Left forelimb (tissue), 1 donor: ENCODE data around the gene SRSF2.
"Not testable (repeated sequence)": the region's sequence is repeated elsewhere in the genome, so short reads cannot be mapped to it uniquely, and the experiment has no call there.

Experiments used
- DNase-seq: peaks from one replicate; pipeline ENCODE4 v3.0.0-alpha.2; 2018; ENCODE audit warnings: low spot score

Gene SRSF2

DNA sequence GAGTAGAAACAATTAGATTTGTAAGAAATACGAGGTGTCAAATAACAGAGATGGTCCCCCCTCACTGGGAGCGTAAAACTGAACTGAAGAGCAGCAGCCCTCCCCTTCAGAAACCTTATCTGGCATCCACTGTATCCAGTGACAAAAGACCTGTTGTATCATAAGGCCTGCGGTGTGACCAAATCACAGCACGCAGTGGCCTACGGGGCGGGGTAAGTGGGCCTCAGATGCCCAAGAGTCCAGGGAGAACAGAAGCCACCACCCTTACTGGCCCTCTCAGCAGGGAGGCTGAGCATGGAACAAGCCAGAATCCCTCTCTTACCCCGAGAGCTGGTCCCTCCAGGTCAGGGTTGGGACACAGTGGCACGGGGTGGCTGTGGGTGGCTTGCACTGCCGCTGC, 16.2 kb downstream of the SRSF2 start:
- no peak for DNase-seq

DNA sequence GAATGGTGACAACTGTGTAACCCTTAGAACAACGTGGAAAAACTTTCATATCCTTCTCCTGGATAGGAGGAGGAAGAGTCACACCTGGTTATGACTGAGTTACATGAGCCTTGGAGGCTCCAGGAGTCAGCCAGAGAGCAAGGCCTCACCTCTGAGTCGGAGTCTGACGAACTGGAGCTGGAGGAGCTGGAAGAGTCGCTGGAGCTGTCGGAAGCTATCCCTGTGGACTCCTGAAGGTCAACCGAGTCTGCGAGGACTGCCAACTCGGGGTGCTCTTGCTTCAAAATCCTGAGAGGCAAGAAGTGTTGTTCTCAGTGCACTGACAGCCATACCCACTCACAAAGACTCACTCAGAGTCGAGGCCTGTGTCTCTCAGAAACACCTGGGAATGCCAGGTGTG, 16.9 kb downstream of the SRSF2 start:
- no peak for DNase-seq

DNA sequence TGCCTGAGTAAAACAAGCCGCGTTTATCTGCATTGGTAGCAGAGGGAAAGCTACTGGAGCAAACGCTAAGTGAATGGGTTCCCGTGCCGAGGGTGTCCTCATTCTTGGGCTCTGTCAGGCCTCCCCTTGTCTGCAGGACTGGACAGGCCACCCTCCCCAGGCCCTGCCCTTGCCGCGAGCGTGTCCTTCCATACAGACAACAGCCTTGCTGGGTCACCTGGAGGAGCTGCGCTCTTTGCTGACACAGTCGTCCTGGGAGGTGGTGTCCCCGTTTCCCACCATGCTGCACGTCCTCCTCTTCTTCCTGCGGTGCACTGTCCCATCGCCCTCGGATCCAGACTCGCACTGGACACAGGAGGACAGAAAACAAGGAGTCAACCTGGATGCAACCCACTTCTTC, 18.6 kb downstream of the SRSF2 start:
- no peak for DNase-seq

DNA sequence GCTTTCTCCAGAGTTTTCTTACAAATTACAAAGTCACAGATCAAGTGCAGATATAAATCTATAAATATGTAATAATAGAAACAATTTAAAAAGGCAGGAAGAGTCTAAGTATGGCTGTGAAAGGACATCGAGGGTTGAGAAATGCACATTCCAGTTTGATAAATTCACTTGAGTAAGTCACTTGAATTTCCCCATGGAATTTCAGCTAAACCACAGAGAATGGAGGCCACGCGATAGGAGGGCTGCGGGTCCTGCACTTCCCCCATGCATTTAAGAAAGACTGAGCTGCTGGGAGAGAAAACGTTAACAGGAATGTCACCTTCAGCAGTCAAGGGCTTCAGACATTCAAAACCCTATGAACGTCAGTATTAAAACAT, 20.3 kb downstream of the SRSF2 start:
- no peak for DNase-seq

DNA sequence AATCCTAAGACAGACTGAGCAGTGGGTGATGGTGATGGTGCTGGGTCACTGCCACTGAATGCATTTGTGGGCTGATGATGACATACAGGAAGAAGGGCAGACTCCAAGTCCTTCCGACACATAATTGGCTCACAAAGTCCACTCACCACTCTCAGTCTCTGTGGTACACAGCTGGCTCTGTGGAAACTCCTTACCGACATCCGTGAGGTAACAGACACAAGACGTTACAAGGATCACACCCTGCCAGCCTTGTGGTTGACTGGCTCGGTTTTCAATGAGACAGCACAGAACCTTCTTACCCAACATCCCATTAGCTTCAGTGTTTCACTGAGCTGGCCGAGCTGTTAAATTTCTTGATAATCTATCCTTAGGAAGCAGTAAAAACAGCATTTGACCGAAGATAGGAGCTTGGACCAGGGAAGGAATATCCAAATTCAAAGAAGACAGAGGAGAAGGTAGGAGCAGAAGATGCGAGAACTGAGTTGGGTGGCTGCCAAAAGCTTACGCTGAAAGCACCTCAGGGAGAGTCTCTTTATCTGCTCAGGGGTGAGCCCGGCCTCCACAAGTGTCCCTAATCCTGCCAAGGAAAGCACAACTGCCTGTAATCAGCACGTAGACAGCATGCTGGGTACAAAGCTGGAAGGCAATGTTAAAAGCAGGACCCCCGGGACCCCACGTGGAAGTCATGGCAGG, 20.8 kb downstream of the SRSF2 start:
- no peak for DNase-seq

DNA sequence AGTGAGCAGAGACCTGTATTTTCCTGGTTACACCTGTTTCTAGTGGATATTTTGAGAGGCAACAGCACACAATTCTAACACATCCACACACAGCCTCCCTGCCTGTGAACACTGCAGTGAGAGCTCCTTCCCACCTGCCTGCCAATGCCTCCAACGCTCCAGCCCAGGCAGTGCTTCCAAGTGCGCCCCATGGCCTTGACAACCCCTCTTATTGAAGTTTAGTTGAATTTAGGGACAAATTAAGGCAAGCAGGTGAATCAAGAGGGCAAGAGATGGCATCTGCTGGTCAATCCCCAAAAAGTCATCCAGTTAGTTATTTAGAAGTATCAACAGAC, 21.7 kb downstream of the SRSF2 start:
- DNase-seq = no peak

DNA sequence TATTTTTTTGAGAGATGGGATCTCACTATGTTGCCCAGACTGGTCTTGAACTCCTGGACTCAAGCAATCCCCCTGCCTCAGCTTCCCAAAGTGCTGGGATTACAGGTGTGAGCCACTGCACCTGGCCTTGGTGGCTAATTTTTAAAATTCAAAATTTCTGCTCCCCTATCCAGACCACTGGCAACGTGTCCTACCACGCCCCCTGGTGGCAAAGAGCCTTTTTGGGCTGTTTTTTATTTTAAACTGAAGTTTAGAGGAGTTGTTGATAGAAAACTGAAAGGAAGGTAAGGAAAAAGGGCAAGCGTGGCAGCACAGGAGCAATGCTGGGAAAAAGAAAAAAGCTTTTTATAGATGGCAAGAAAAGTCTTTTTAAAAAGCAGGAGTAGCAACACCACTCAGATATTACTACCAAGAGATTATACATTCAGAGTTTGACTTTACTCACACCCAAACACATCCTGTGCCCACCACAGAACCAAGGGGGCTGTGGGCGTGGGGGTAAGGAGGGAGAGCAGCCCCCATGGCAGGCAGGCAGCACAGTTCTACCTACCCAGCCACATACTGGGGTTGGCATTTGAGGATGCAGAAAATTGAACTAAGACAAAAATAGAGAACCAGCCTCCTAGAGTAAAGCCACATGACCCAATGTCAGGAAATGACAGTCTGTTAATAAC, 22.2 kb downstream of the SRSF2 start:
- DNase-seq = no peak

DNA sequence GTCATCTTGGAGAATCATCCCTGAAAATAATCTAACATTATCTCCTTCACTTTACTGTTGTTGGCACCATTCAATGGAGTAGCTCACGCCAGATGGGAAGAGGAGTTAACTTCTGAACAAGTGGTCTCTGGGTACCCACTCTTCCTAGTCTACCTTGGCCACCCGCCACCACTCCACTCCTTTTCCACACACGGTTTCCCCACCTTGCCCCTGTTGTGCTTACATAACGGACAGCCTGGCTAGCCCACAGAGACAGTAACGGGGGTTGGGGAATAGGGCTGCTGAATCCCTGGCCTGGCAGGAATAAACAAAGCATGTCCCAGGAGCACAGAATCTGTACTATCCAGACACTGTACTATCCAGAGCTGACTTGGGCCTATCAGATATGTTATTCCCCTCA, 22.8 kb downstream of the SRSF2 start:
- no peak for DNase-seq

DNA sequence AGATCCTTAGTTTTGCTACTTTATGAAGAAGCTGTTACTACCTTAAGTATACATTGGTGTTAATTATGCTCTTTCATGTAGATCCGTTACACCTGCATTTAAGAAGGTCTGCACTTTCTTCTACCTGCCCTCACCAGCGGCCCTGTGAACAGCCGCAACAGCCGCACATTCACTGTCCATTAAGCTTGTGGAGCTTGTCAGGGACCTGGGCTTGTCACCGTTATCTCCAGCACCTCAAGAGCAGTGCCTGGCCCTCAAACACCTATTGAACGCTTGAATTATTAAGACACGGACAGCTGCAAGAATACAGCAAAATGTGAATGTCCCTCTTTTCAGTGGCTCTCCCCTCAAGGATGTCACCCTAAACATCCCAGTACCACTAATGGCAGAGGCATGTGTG, 23.4 kb downstream of the SRSF2 start:
- DNase-seq = no peak

DNA sequence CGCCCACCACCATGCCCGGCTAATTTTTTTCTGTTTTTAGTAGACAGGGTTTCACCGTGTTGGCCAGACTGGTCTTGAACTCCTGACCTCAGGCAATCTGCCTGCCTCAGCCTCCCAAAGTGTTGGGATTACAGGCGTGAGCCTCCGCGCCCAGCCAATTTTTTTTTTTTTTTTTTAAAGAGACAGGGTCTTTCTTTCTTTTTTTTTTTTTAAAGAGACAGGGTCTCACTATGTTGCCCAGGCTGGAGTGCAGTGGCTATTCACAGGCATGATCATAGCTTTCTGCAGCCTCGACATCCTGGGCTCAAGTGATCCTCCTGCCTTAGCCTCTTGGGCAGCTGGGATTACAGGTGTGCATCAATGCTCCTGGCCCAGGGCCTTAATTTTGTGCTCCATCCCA, 24.8 kb downstream of the SRSF2 start:
- not testable (repeated sequence) for DNase-seq

DNA sequence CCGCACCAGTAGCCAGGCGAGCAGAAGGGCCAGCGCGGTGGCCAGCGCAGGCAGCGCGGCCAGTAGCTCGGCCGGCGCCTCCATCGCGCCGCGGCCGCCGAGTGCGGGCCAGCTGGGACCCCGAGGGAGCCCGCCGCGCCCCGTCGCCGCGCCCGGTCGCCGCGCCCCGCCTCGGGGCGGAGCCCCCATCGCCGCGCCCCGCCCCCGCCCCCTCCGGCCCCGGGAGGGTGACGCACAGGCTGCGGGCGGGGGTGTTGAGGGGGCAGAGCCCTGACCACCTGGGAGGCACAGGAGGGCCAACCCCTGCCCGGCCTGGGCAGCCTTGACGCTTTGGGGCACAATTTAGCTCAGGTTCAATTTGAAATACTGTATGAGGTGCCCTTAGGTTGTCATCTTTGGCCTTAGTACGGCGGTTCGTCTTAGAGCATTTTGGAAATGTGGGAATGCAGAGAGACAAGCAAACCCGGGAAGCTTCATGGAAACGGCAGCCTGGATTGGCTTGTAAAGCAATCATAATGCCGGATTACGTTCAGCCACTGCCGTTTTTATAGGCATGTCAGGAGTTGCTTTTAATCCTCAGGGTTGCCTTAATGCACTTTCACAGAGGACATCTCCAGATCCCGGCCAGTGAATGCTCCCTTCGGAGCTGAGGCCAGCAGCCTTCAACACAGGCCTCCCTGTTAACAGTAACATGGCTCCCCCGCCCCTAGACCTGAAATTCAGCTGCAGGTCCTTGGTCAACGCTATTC, 26.1 kb downstream of the SRSF2 start, which contains the start of gene MXRA7:
Gene MXRA7, minus strand, starts transcription at position 103 of the 749 bp plus-strand sequence. Its CDS starts 19 bp downstream, at position 84.
- DNase-seq = peak; percentile 88

DNA sequence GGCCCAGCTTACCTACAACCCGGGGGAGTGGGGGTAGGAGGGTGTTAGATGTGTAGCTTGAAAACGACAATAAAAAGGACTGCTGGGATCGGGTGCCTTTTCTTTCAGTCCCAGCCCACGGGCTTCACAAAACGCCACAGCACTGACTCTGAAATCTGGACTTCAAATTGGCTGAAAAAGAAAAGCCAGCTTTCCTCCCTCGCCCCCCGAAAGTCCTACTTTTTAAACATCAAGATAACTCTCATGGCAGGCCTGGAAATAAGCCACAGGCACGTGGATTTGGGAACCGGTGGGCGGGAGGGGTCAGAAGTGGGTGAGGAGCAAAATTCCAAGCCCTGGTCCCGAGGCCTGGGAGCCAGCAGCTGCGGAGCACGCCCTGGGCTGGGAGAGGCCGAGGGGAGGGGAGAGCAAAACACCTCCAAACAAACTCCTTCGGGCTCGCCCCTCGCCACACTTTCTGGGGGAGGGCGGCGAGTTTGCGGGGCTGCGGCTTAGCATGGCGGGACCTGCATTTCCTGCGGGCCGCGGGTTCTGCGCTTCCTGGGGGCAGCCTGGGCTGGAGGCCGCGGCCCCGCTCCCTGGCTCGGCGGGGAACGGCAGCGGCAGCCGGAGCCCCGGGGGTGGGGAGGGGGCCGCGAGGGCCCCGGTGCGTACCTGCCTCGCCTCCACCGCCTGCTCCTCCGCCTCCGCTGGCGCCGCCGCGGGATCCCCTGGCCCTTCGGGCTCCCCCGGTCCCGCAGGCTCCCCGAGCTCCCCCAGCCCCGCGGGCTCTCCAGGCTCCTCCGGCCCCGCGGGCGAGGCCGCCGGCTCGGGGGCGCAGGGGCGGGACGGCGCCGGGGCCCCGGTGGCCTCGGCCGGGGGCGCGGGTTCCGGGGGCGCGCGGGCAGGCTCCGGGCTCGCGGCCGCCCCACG, 26.9 kb downstream of the SRSF2 start:
- not testable (repeated sequence) for DNase-seq

DNA sequence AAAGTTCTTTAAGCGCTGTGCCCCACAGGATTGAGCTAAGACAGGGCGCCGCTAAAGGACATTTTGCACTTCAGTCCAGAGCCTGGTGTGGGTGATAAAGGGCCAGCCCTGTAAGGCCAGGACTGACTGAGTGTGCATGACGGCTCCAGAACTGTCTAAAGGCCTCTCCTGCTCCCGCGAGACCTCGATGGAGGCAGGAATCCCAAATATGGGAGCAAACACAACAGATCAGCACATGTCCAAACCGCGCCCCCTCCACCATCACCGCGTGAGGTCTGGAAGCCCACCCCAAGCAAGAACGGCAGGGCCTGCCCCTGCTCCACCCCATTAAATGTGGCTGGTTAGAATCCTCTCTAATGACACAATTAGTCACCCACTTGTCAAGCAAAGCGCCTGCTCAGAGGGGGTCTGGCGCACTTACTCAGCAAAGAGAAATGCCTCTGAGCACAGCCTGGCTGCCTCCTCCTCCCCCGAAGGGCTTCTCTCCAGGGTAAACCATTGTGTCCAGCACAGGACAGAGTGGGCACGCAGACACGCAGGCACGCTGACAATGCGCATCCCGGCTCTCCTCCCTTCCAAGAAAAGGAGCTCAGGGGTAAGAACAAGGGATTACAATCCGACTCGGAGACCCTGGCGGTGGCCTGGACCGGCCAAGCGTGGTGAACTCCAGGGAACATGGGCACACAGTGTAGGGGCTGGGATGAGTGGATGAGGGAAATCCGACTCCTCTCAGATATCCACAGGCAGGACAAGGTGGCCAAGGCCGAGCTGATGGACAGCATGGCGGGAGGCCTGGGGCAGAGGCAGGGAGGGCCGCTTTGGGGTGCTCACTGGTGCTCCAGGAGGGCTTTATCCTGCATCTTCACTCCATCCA, 27.8 kb downstream of the SRSF2 start:
- DNase-seq = peak; percentile 74

DNA sequence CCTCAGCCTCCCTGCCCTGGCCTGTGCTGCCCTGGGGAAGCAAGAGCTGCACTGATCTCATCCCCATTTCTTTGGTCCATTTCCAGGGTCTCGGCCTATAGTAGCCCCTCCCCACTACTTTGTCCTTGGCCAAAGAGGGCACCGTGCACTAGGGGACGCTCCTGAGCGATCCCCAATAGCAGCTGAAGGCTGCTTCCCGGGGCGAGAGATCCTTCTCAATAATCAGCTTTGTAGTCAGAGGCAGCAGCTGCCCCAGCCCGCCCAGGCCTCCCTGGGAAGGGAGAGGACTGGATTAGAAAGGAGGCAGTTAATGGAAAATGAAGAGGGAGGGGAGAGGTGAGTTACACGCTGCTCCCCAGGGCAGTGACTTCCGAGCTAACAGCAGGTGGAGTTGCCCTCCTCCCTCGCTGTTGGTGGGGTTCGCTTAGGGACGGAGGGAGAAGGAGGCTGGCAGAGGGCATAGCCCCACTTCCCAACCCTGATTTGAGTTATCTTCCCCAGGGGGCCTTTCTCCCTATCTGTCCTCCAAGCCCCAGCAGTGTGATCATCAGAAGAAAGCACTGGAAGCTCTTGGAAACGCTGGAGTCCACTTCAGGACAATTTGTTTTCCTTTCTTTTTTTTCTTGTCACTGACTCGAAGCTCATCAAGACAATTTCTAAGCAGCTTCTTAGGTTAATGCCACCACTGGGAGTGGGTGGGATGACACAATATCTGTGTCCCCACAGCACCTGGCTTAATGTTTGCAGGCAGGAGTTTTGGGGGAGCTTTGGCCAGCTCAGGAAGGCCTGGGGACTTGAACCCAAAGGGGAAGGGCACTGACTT, 28.9 kb downstream of the SRSF2 start:
- DNase-seq = no peak

DNA sequence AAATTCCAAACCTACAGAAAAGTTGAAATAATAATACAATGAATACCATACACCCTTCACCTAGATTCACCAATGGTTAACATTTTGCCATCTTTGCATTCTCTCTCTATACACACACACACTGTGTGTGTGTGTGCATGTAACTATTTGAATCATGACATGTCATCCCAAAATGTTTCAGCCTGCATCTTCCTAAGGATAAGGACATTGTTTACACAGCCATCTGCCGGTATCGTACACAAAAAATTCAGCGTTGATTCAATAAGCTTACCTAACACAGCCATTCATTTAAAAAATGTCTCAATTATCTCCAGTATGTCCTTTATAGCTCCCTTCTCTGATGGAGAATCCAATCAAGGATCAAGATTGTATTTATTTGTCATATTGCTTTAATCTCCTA, 30.3 kb downstream of the SRSF2 start:
- no peak for DNase-seq

DNA sequence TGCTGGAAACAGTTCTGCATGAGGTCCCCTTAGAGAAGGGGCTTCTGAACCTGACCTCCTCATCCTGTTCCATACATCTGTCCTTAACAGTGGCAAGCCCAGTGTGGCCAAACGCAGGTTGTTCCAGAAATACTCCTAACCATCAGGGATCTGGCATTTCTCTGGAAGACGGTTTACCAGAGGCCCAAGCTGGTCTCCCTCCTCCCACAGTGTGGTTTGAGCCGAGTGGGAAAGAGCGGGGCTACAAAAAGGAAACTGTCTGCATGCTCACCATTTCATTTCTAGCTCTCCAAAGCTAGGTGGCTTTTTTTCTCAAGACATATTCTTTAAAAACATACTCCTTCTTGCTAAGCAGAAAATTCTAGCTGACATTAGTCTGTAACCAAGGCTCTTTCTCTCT, 32.3 kb downstream of the SRSF2 start:
- DNase-seq = no peak

DNA sequence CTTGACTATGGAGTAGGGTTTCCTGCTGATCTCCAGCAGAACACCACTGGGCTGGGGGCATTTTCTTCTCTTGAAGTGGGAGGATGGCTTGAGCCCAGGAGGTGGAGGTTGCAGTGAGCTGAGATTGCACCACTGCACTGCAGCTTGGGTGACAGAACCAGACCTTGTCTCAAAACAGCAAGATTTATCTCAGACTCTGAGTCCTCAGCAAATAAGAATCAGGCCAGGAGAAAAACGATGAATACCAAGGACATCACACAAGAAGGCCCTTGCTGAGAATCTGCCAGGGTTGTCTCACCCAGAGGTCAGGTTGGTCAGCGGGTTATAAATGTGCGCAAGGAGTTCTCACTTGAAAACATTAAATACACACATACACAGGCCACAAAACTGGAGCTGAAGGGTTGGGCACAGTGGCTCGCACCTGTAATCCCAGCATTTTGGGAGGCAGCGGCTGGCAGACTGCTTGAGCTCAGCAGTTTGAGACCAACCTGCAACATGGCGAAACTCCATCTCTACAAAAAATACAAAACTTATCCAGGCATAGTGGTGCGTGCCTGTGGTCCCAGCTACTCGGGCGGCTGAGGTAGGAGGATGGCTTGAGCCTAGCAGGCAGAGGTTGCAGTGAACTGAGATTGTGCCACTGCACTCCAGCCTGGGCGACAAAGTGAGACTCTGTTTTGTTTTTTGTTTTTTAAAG, 34.0 kb downstream of the SRSF2 start:
- no peak for DNase-seq

DNA sequence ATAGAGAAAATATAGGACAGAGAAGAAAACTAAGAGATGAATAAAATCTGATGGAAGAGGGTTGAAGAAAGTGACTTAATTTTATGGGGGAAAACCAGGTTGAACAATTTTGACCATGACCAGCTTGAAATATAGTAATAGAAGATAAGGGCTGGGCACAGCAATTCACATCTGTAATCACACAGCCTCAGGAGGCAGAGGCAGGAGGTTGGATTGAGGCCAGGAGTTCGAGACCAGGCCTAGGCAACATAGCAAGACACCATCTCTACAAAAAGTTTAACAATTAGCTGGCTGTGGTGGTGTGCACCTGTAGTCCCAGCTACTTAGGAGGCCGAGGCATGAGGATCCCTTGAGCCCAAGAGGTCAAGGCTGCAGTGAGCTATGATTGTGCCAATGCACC, 35.1 kb downstream of the SRSF2 start:
- no peak for DNase-seq

DNA sequence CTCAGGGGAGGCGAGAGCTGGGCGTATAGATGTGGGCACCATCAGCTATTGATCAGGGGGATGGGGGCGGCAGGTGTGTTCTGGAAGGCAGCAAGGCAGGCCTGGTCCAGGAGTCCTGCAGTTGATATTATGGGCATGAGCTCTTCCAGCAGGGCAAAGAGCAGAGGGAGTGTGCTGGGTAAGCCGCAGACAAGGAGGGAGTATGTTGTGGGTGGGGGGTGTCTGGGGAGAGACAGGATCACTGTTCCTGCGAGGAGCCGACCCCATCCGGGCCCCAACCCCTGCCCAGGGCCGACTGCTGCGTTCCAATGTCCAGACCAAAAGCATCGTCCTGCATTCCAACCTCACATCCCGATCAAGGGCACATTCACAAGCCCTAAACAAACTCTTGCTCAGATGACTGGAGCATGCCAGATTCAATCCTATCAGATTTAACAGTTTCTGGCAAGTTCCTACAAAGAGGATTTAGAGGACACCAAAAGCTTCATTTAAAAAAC, 35.6 kb downstream of the SRSF2 start:
- no peak for DNase-seq
